GM12892 (cell line): Measurements from ENCODE around the gene HK1.

ENCODE experiments used
- POLR2A ChIP-seq: IDR thresholded peaks from 2 replicates; pipeline ENCODE4 v1.6.1; 2011; ENCODE audit warnings: low read depth, low read length, control low read depth
- POLR2AphosphoS5 ChIP-seq: IDR thresholded peaks from 2 replicates; pipeline ENCODE4 v1.6.1; 2011; ENCODE audit warnings: low read depth, low read length, control low read depth
- TAF1 ChIP-seq: IDR thresholded peaks from 2 replicates; pipeline ENCODE4 v1.6.1; 2011; ENCODE audit warnings: low read depth, mild to moderate bottlenecking, control low read depth, low read length, borderline replicate concordance

DNA sequence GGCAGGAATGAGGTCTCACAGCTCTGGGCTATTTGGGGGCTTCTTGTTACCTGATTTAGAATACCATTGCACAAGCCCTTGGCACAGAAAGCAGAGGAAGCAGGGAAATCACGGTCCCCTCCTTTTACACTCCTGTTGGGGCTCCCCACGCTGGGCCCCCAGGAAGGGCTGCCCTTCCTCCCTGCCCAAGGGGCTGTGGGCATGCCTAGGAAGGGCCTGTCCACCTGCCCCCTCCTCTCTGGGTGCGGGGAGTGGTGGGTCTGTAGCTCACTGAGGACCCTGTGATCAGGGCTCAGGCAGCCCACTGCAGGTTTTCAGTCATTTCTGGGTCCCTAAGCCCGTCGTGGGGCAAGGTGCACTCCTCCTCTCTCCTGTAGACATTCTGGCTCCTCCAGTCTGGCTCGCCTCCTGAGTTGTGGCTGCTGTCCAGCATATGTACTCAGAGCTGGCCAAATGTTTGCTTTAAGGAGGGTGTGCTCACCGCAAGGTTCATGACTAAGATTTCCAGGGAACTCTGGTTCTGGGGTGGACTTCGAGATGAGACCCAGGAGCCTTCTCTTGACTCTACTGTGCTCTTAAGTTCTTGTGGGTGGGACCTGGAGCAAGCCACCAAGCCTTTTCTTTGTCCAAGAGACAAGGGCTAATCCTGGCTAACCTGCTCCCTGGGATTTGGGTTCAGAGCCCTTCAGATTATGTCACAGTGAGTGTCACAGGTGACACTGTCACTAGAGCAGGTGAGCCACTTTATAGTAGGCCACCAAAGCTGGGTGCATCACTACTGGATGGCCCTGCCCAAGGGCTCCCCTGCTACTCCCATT lies 82.4 kb downstream of the HK1 start:
- no peak for TF ChIP-seq POLR2A
- no peak for TF ChIP-seq TAF1
- TF ChIP-seq POLR2AphosphoS5 = no peak
